K562 (cell line): ENCODE data around the gene KRT77. TPM values are rescaled to one million over a fixed set of nuclear protein-coding genes. Genes with fewer than 3 reads are reported as not detected.

Experiments used
- CTBP1 ChIP-seq: fragments of 450-650 bp; IDR thresholded peaks from 2 replicates; pipeline ENCODE4 v1.6.1; 2016; ENCODE audit warnings: borderline replicate concordance
- ELF4 ChIP-seq: fragments of 450-650 bp; formaldehyde crosslinking; IDR thresholded peaks from 2 replicates; pipeline ENCODE4 v1.4.0; 2022; ENCODE audit warnings: missing genetic modification characterization
- ESRRA ChIP-seq: fragments of 450-650 bp; IDR thresholded peaks from 2 replicates; pipeline ENCODE4 v1.6.1; 2014; ENCODE audit warnings: low read depth, mild to moderate bottlenecking, moderate library complexity, borderline replicate concordance
- GATAD2B ChIP-seq: fragments of 450-650 bp; IDR thresholded peaks from 2 replicates; pipeline ENCODE4 v1.6.1; 2017; ENCODE audit warnings: mild to moderate bottlenecking, borderline replicate concordance
- MTA2 ChIP-seq: fragments of 450-650 bp; IDR thresholded peaks from 2 replicates; pipeline ENCODE4 v1.6.1; 2016; ENCODE audit warnings: low read depth
- NR2C1 ChIP-seq, 2 experiments: fragments of 450-650 bp; IDR thresholded peaks; 2 replicates each; pipeline ENCODE4 v1.6.1; 2017; ENCODE audit warnings: mild to moderate bottlenecking in 2 of 2, antibody characterized with exemption in 1 of 2, inconsistent platforms in 1 of 2, missing compliant biosample characterization in 1 of 2, missing genetic modification characterization in 1 of 2
- RFX1 ChIP-seq: fragments of 450-650 bp; IDR thresholded peaks from 2 replicates; pipeline ENCODE4 v1.6.1; 2016; ENCODE audit warnings: mild to moderate bottlenecking, moderate library complexity
- RFX7 ChIP-seq: fragments of 250-450 bp; sonication (Bioruptor Pico); IDR thresholded peaks from 2 replicates; pipeline ENCODE4 v1.5.1; 2021; ENCODE audit warnings: mild to moderate bottlenecking
- SUPT5H ChIP-seq: fragments of 450-650 bp; IDR thresholded peaks from 2 replicates; pipeline ENCODE4 v1.6.1; 2016
- XRCC3 ChIP-seq: fragments of 450-650 bp; IDR thresholded peaks from 2 replicates; pipeline ENCODE4 v1.6.1; 2017; ENCODE audit warnings: mild to moderate bottlenecking, moderate library complexity
- ZNF143 ChIP-seq: sonication (generic); formaldehyde crosslinking; IDR thresholded peaks from 2 replicates; pipeline ENCODE4 v1.9.0; 2022; ENCODE audit warnings: mild to moderate bottlenecking, missing genetic modification reagents
- ZNF764 ChIP-seq: fragments of 250-450 bp; sonication (Bioruptor Pico); IDR thresholded peaks from 2 replicates; pipeline ENCODE4 v1.4.0; 2020; ENCODE audit warnings: low read depth, mild to moderate bottlenecking, moderate library complexity
- polyA plus RNA-seq, 8 experiments: library from polyadenylated mRNA; depleted of rRNA in 4 of 8; stranded (reverse) in 5 of 8; unstranded in 3 of 8; fragments of >200 nt; fragmentation: Nextera tagmentation in 2 of 8; fragmentation: Illumina TruSeq in 1 of 8; extraction: Ambion mirVana in 2 of 8; extraction: Trizol in 1 of 8; gene quantifications; 2 replicates each; pipeline versions ENCODE4 v1.2.1 to v1.2.3, GENCODE V29; 2011 to 2014; ENCODE audit warnings: inconsistent platforms in 1 of 8, missing spikeins in 1 of 8
- total RNA-seq, 7 experiments: library from RNA; depleted of rRNA in 6 of 7; stranded (reverse); fragments of >200 nt in 6 of 7; fragmentation: Illumina TruSeq in 2 of 7; extraction: Trizol in 2 of 7; gene quantifications; 2 replicates each; pipeline versions ENCODE4 v1.2.1 to v1.2.3, GENCODE V29; 2011 to 2021; ENCODE audit warnings: low replicate concordance in 1 of 7
- TF ChIP-seq, protein P1 (sequence below): fragments of 250-450 bp; sonication (Bioruptor Pico); IDR thresholded peaks from 2 replicates; pipeline ENCODE4 v1.4.0; 2020; ENCODE audit warnings: borderline replicate concordance
- TF ChIP-seq, protein P2 (sequence below), 2 experiments: fragments of 450-650 bp; IDR thresholded peaks; 2 replicates each; pipeline ENCODE4 v1.6.1; 2016; ENCODE audit warnings: mild to moderate bottlenecking in 2 of 2, borderline replicate concordance in 1 of 2, low read depth in 1 of 2, moderate library complexity in 1 of 2
- TF ChIP-seq, protein P3 (sequence below), 3 experiments: IDR thresholded peaks in 2 of 3; conservative IDR thresholded peaks in 1 of 3; 2 replicates each; pipeline ENCODE4 v1.5.1; 2011 to 2012; ENCODE audit warnings: low read length in 3 of 3, mild to moderate bottlenecking in 3 of 3, control low read depth in 2 of 3, improper control_type of control experiment in 1 of 3, inconsistent platforms in 1 of 3, low read depth in 1 of 3, mixed read lengths in 1 of 3, moderate library complexity in 1 of 3; ENCODE audit not compliant: insufficient read depth in 2 of 3

KRT77 gene
- total and polyA plus RNA-seq, 9 of the 15 experiments (the other 6 are each of a cell fraction or from before 2014, with no cell fraction given): not detected

DNA sequence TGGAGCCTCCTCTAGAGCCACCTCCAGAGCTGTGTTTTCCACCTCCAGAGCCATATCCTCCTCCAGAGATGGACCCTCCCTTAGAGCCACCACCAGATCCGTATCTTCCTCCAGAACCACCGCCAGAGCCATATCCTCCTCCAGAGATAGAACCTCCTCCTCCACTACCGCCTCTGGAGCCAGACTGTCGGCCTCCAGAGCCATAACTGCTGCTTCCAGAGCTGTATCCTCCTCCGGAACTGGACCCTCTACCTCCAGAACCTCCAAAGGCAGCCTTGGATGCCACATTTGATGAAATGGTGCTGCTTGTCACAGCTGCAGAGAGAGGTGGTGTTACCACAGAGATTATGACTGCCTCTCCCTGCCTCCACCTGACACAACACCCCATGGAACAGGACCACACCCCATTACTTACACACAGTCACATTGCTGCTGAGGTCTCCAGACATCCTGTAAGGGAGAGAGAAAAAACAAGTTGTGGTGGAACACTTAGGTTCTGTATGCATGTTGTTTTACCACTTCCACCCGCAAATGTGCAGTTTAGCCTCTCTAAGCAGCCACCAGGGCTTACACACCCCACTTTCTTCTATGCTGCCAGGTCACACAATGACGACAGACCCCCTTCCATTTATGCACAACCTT lies 58.1 kb downstream of the KRT77 start (continued):
- TF ChIP-seq, protein P1, sequence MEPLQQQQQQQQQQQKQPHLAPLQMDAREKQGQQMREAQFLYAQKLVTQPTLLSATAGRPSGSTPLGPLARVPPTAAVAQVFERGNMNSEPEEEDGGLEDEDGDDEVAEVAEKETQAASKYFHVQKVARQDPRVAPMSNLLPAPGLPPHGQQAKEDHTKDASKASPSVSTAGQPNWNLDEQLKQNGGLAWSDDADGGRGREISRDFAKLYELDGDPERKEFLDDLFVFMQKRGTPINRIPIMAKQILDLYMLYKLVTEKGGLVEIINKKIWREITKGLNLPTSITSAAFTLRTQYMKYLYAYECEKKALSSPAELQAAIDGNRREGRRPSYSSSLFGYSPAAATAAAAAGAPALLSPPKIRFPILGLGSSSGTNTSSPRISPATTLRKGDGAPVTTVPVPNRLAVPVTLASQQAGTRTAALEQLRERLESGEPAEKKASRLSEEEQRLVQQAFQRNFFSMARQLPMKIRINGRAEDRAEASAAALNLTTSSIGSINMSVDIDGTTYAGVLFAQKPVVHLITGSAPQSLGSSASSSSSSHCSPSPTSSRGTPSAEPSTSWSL: no peak
- TF ChIP-seq ZNF143 (CRISPR knock-in tag): no peak
- no peak for TF ChIP-seq MTA2
- no peak for TF ChIP-seq SUPT5H
- TF ChIP-seq, protein P2, sequence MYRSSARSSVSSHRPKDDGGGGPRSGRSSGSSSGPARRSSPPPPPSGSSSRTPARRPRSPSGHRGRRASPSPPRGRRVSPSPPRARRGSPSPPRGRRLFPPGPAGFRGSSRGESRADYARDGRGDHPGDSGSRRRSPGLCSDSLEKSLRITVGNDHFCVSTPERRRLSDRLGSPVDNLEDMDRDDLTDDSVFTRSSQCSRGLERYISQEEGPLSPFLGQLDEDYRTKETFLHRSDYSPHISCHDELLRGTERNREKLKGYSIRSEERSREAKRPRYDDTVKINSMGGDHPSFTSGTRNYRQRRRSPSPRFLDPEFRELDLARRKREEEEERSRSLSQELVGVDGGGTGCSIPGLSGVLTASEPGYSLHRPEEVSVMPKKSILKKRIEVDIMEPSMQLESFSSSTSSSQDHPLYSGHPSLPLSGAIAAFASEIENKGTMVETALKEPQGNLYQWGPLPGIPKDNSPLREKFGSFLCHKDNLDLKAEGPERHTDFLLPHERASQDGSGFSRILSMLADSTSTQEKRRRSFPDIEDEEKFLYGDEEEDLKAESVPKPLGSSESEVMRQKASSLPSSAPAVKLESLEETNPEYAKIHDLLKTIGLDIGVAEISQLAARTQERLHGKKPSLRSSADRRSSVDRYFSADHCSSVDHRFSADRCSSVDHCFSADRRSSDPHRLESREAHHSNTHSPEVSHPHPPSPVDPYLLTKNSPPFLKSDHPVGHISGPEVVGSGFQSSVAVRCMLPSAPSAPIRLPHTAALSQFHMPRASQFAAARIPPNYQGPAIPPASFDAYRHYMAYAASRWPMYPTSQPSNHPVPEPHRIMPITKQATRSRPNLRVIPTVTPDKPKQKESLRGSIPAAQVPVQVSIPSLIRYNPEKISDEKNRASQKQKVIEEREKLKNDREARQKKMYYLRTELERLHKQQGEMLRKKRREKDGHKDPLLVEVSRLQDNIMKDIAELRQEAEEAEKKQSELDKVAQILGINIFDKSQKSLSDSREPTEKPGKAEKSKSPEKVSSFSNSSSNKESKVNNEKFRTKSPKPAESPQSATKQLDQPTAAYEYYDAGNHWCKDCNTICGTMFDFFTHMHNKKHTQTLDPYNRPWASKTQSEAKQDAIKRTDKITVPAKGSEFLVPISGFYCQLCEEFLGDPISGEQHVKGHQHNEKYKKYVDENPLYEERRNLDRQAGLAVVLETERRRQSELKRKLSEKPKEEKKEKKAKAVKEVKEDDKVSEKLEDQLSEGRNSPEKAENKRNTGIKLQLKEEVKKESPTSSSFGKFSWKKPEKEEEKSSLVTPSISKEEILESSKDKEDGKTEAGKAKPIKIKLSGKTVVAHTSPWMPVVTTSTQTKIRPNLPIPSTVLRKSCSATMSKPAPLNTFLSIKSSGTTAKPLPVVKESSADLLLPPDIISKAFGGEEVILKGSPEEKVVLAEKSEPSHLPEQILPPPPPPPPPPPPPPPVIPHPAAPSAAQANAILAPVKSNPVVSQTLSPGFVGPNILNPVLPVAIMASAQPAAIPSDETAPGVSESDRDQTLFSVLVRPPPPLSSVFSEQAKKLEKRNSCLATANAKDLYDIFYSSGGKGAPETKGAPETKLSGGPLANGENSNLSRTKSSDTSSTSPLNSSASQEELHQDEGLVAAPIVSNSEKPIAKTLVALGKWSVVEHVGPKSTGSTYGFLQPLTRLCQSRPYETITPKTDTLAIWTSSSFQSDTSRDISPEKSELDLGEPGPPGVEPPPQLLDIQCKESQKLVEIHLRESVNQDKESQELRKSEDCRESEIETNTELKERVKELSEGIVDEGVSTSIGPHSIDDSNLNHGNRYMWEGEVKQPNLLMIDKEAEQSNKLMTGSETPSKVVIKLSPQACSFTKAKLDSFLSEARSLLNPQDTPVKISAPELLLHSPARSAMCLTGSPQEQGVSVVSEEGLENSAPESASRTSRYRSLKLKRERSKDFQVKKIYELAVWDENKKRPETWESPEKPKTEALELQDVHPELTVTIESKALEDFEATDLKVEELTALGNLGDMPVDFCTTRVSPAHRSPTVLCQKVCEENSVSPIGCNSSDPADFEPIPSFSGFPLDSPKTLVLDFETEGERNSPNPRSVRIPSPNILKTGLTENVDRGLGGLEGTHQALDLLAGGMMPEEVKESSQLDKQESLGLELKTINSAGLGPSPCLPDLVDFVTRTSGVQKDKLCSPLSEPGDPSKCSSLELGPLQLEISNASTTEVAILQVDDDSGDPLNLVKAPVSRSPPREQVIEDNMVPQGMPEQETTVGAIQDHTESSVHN (IDR thresholded peaks at IDR 0.05; ENCODE audit: borderline replicate concordance in 1 of 2, low read depth in 1 of 2): peak in 1 of 2 experiments; percentile 100; a peak in 2 of 4 replicates
- no peak for TF ChIP-seq RFX7
- TF ChIP-seq RFX1: no peak
- peak; percentile 49; the same call in 1 of the 2 replicates for TF ChIP-seq CTBP1
- 0 out of 2 replicates have a peak, but pooled peaks have one; percentile 15 for TF ChIP-seq ESRRA
- TF ChIP-seq NR2C1 (IDR thresholded peaks at IDR 0.05): no peak
- no peak for TF ChIP-seq NR2C1 (tag; IDR thresholded peaks at IDR 0.05)
- no peak for TF ChIP-seq GATAD2B
- TF ChIP-seq, protein P3, sequence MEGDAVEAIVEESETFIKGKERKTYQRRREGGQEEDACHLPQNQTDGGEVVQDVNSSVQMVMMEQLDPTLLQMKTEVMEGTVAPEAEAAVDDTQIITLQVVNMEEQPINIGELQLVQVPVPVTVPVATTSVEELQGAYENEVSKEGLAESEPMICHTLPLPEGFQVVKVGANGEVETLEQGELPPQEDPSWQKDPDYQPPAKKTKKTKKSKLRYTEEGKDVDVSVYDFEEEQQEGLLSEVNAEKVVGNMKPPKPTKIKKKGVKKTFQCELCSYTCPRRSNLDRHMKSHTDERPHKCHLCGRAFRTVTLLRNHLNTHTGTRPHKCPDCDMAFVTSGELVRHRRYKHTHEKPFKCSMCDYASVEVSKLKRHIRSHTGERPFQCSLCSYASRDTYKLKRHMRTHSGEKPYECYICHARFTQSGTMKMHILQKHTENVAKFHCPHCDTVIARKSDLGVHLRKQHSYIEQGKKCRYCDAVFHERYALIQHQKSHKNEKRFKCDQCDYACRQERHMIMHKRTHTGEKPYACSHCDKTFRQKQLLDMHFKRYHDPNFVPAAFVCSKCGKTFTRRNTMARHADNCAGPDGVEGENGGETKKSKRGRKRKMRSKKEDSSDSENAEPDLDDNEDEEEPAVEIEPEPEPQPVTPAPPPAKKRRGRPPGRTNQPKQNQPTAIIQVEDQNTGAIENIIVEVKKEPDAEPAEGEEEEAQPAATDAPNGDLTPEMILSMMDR (IDR thresholded peaks at IDR 0.05 in 2 of 3, conservative IDR thresholded peaks at IDR 0.05 in 1 of 3; ENCODE audit: insufficient read depth in 2 of 3, low read depth in 1 of 3, low read length in 3 of 3): no peak
- TF ChIP-seq XRCC3: no peak
- TF ChIP-seq ELF4 (CRISPR knock-in tag): no peak
- TF ChIP-seq ZNF764 (CRISPR knock-in tag): no peak
